Measurements from ENCODE around the gene MARCHF3.
"Not testable (repeated sequence)": the region's sequence is repeated elsewhere in the genome, so short reads cannot be mapped to it uniquely, and the experiment has no call there.

Gene MARCHF3

GRCh38 chr5:126911986-126912385 is 118.4 kb downstream of the MARCHF3 start:
- no peak for DNase-seq

GRCh38 chr5:126909856-126910255 is 120.5 kb downstream of the MARCHF3 start:
- no peak for DNase-seq

GRCh38 chr5:126904407-126904806 is 126.0 kb downstream of the MARCHF3 start:
- DNase-seq: not testable (repeated sequence)

GRCh38 chr5:126900796-126901195 is 129.6 kb downstream of the MARCHF3 start:
- no peak for DNase-seq

- no peak for DNase-seq
These were observed 130.9 kb downstream of the MARCHF3 start for GRCh38 chr5:126899476-126899875.

- DNase-seq: no peak
These were observed 132.3 kb downstream of the MARCHF3 start for GRCh38 chr5:126897851-126898630.

- no peak for DNase-seq
These were observed 134.1 kb downstream of the MARCHF3 start for GRCh38 chr5:126896170-126896702.

GRCh38 chr5:126895712-126896111 is 134.6 kb downstream of the MARCHF3 start:
- not testable (repeated sequence) for DNase-seq

GRCh38 chr5:126890414-126890813 is 139.9 kb downstream of the MARCHF3 start:
- not testable (repeated sequence) for DNase-seq

GRCh38 chr5:126888175-126888574 is 142.2 kb downstream of the MARCHF3 start:
- DNase-seq: no peak

- no peak for DNase-seq
These were observed 146.0 kb downstream of the MARCHF3 start for GRCh38 chr5:126884269-126884819.

GRCh38 chr5:126883564-126884245 is 146.7 kb downstream of the MARCHF3 start:
- no peak for DNase-seq

- no peak for DNase-seq
These were observed 148.3 kb downstream of the MARCHF3 start for GRCh38 chr5:126881821-126882600.

- DNase-seq: no peak
These were observed 151.7 kb downstream of the MARCHF3 start for GRCh38 chr5:126878634-126879033.

GRCh38 chr5:126878085-126878484 is 152.3 kb downstream of the MARCHF3 start:
- no peak for DNase-seq

GRCh38 chr5:126877602-126878001 is 152.8 kb downstream of the MARCHF3 start:
- DNase-seq: no peak

- no peak for DNase-seq
These were observed 155.0 kb downstream of the MARCHF3 start for GRCh38 chr5:126875303-126875785.

GRCh38 chr5:126872561-126873354 is 157.6 kb downstream of the MARCHF3 start:
- no peak for DNase-seq

- DNase-seq: no peak
These were observed 158.9 kb downstream of the MARCHF3 start for GRCh38 chr5:126871441-126871840.

- no peak for DNase-seq
These were observed 161.3 kb downstream of the MARCHF3 start for GRCh38 chr5:126869005-126869451.

- no peak for DNase-seq
These were observed 161.9 kb downstream of the MARCHF3 start for GRCh38 chr5:126868338-126869004.
